OCI-LY7 (cell line): ENCODE measurements around the gene FZD1.

Experiments
- EZH2phosphoT487 ChIP-seq: fragments of 200-600 bp; sonication (generic); IDR thresholded peaks from 2 replicates; pipeline ENCODE4 v1.6.1; 2018; ENCODE audit warnings: low read depth, borderline replicate concordance, mild to moderate bottlenecking, mixed run types, antibody characterized with exemption, low read length, moderate library complexity, mixed read lengths
- TF ChIP-seq, protein P1 (sequence below): fragments of 200-600 bp; sonication (generic); conservative IDR thresholded peaks from 2 replicates; pipeline ENCODE4 v1.5.1; 2014; ENCODE audit warnings: mild to moderate bottlenecking, antibody characterized with exemption, low read length, moderate library complexity, mixed read lengths

GRCh38 chr7:91264046-91264923, at the start of gene FZD1:
- TF ChIP-seq, protein P1, sequence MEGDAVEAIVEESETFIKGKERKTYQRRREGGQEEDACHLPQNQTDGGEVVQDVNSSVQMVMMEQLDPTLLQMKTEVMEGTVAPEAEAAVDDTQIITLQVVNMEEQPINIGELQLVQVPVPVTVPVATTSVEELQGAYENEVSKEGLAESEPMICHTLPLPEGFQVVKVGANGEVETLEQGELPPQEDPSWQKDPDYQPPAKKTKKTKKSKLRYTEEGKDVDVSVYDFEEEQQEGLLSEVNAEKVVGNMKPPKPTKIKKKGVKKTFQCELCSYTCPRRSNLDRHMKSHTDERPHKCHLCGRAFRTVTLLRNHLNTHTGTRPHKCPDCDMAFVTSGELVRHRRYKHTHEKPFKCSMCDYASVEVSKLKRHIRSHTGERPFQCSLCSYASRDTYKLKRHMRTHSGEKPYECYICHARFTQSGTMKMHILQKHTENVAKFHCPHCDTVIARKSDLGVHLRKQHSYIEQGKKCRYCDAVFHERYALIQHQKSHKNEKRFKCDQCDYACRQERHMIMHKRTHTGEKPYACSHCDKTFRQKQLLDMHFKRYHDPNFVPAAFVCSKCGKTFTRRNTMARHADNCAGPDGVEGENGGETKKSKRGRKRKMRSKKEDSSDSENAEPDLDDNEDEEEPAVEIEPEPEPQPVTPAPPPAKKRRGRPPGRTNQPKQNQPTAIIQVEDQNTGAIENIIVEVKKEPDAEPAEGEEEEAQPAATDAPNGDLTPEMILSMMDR: no peak
- TF ChIP-seq EZH2phosphoT487: no peak
